Erythroblast (primary cell): ENCODE results near the gene LAGE3.
A peak's percentile ranks its signal among the peaks of the same experiment; 100 is the strongest.

ENCODE experiments used
- DNase-seq, 2 experiments: peaks; one replicate each; lab custom pipeline; 2025; lab: John Stamatoyannopoulos, UW
- GATA1 ChIP-seq: IDR thresholded peaks from 2 replicates; pipeline ENCODE4 v1.6.1; 2011; ENCODE audit warnings: low read depth, mild to moderate bottlenecking, control low read depth, low read length, moderate library complexity
- POLR2A ChIP-seq: IDR thresholded peaks from 2 replicates; pipeline ENCODE4 v1.6.1; 2011; ENCODE audit warnings: mild to moderate bottlenecking, low read length

Gene LAGE3

DNA sequence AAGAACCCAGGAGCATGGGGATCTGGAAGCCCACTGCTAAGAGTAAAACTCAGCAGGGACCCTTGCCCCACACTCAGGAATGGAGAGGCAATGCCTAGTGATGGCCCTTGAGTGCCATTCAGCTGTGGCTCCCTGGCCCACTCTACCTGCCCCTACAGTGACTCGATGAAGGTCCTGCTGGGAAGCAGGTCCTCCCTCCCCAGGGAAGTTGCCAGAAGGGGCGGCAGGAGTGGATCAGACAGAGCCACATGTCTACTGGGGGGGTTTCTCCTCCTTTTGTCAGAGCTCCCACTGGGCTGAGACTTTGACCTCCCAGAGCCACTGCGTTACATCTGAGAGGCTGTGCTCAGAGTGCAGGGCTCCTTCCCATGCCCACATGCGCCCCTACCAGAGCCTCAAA, 10.1 kb upstream of the LAGE3 start:
- TF ChIP-seq POLR2A (no peak), GATA1 (no peak)
- DNase-seq: no peak

DNA sequence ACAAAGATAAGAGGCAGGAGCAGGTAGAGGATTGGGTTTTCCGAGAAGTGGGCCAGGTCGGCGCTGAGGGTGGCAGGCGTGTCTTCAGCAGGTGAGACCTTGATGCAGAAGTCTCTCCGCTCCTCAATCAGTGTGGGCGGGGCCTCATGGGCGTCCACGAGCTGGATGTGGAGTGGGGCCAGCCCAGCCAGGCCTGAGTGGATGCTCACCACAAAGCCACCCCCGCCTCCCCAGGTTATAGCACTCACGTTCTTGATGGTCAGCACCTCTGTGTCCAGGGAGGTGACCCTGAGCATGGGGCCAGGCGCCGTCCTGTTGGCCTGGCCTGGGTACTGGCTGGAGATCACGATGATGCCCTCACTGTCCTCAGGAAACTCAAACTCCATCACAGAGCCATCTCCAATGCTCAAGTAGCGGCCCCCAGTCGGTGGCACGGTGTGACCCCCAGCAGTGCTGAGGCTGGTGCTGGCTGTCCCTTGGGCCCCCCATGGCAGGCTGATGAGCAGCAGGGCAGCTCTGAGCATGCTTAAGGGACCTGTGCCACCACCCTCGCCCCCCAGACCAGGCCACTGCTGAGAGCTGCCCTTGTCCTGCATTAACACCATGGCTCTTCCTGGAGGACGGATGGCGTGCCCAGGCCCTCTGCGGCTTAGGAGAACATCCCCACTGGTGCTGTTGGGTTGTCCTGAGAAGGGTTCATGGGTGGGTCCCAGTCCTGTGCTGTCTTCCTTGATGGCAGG, 9.4 kb upstream of the LAGE3 start:
- no peak for DNase-seq
- no peak for TF ChIP-seq GATA1
- TF ChIP-seq POLR2A: no peak

DNA sequence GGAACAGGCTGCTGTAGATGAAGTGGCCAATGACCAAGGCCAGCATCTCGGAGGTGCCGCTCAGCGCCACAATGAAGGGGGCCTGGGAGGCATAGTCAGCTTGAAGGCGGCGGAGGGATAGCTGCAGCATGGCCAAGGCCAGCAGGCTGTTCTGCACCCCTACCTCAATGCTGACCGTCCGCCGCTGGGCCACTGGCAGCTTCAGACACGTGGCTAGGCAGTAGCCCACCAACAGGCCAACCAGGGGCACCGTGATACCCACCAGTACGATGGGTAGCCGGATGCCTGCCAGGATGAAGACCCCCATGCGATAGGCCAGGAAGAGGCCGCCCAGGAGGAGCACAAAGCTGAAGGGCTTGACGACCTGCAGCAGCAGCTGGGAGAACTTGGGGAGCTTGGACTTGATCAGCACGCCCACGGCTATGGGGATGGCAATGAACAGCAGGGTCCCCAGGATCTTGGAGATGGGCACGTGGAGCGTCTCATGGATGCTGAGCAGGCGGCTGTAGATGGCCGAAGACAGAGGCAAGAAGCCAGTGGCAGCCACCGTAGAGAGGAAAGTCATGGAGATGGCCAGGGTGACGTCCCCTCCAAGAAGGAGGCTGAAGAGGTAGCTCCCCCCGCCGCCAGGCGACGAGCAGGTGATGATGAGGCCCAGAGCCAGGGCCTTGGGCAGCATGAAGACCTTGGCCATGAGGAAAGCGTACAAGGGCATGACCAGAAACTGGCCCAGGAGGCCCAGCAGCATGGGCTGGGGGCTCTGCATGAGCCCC, 8.6 kb upstream of the LAGE3 start:
- no peak for TF ChIP-seq POLR2A
- TF ChIP-seq GATA1: no peak
- no peak for DNase-seq

DNA sequence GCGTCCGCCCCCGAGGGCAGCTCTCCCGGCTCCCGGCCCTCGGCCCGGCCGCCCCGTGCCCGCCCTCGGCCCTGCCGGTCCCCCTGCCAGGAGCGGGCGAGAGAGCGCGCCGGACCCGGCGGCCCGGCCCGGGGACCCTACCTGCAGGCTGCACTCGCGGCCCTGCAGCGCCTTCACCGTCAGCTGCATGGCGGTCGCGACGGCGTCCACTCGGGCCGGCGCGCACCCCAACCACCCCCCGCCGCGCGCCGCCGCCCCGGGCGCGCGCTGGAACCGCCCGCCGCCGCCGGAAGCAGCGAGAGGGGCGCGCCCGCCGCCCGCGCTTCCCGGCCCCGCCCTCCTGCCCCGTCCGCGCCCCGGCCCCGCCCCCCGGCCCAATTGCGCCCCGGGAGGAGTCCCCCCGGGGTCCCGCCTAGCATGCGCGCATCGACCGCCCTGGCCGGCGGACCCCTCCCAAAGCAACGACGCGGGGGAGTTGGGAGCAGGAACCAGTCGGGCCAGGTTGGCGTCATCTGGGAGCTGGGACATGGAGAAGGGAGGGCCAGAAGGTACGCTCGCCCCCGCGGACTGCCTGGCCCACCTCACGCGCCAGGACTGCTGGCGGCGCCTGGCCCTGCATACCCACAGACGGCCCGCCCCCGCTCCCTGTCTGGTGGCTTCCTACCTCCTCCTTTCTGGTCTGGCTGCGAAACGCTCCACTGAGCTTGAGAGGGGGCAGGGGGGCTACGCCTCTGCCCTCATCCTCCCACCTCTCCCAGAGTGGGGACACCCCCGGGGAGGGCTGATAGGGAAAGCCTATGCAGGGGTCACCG, 7.5 kb upstream of the LAGE3 start, which contains the start of gene UBL4A:
TSS of gene UBL4A (minus strand) at position 220 of the 812 bp plus-strand sequence. CDS start at position 189, 31 bp downstream.
- TF ChIP-seq GATA1: no peak
- TF ChIP-seq POLR2A: peak; percentile 57
- peak; percentile 71 to 81 for DNase-seq

DNA sequence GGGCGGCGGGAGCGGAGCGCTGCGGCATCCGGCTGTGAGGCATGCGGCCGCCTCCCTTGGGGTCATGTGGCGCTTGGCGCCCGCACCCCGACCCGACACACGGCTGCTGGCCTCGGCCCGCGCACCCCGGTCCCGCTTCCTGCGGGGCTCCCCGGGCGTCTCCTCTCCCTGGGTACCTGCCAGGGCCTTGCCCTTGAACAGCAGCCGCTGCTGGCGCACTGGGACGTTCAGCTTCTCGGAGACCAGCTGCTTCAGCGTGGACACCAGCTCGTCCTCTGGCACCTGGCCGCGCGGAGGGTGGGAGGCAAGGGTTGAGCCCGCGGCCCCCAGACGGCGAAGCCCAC, 6.9 kb upstream of the LAGE3 start:
- TF ChIP-seq POLR2A: no peak
- TF ChIP-seq GATA1: no peak
- peak; percentile 47 to 59 for DNase-seq

DNA sequence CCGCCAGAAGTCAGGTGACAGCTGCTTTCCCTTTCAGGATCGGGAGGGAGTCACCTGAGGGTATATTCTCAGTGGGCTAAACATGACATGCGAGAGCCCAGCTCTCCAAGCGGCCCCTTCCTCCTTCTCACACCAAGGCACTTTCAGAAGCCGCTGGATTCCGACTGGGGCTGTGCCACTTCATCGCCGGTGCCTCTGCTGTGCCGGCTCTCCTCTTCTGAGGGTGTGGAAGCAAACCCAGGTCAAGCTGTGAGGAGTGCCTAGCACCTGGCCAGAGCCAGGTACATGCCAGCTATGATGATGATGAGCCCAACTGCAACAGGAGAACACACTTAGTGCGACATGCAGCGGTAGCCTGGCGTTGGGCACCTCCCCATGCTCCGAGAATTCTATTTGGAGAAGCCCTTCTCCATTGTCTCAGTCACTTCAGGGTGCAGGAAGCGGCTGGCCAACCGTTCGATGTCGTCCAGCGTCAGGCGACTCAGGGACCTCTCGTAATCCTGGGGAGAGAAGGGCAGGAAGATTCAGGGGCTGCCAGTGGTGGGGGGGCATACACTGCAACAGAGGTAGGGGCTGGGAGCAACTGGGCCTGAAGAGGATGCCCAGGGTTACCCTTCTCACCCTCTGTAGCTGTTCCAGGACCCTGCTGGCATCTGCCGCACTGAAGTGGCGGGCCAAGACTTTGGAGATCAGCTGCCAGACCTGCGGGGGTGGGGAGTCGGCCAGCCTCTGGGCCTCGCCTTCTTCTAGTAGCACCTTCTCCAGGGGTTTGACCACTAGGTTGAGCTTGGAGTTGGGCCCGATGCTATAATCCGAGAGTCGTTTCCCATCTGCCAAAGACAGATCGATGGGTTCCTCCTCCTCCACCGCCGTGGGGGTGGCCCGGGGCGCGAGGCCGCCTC, 6.3 kb upstream of the LAGE3 start:
- no peak for TF ChIP-seq GATA1
- TF ChIP-seq POLR2A: no peak
- DNase-seq: peak in 1 of 2 experiments; percentile 47

- peak; percentile 89 to 90 for DNase-seq
- TF ChIP-seq POLR2A (peak; percentile 79), GATA1 (no peak)
These were observed 5.4 kb upstream of the LAGE3 start for GRCh38 chrX:154484255-154485149.

GRCh38 chrX:154483325-154483724, 4.2 kb upstream of the LAGE3 start:
- no peak for DNase-seq
- TF ChIP-seq GATA1: no peak
- peak; percentile 39 for TF ChIP-seq POLR2A

GRCh38 chrX:154482786-154483185, 3.7 kb upstream of the LAGE3 start:
- no peak for DNase-seq
- TF ChIP-seq POLR2A (no peak), GATA1 (no peak)

DNA sequence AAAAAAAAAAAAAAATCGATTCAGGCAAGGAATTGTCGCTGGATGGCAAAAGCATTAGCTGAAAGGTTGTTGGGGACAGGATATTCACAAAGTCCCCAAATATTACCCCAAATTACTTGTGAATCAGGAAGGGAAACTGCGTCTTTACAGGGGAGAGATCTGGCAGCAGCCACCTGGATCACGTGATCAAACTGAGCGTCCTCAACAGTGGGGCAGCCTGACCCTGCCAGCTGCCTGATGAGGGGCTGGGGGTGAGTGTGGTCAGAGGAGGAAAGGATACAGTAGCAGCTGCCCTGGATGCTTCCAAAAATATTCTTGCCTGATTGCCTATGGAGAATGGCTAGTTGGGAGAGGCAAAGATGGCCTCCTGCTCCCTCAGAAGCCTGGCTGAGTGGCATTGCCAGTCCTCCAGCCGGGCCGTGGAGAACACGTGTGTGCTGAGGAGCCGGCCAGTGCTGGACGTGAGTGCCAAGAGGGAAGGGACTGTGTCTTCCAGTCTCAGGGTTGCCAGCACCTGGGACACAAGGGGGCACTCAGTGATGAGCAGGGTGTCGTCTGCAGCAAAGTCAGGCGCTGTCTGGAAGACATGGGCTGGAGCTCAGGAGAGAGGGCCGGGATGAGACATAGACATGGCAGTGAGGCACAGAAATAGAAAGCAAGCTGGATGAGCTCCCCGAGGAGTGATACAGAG, 3.0 kb upstream of the LAGE3 start:
- TF ChIP-seq POLR2A (no peak), GATA1 (no peak)
- DNase-seq: no peak

DNA sequence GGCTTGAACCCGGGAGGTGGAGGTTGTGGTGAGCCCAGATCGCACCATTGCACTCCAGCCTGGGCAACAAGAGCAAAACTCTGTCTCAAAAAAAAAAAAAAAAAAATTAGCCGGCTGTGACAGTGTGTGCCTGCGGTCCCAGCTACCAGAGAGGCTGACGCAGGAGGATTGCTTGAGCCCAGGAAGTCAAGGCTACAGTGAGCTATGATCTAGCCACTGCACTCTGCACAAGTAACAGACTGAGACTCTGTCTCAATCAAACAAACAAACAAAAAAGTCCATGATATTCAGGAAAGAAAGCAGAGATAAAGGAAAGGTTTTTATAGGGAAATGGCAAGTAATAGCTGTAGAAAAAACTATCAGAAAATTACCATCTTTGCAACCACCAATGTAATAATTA, 2.1 kb upstream of the LAGE3 start:
- no peak for DNase-seq
- TF ChIP-seq GATA1 (no peak), POLR2A (no peak)
